Measurements from ENCODE around the gene EME2. TPM values are rescaled to one million over a fixed set of nuclear protein-coding genes. Genes with fewer than 3 reads are reported as not detected.

The EME2 gene
- total and polyA plus RNA-seq, 2 of the 13 experiments (the other 11 are each of a cell fraction or from before 2014, with no cell fraction given) = 4.4 to 7.6 TPM

DNA sequence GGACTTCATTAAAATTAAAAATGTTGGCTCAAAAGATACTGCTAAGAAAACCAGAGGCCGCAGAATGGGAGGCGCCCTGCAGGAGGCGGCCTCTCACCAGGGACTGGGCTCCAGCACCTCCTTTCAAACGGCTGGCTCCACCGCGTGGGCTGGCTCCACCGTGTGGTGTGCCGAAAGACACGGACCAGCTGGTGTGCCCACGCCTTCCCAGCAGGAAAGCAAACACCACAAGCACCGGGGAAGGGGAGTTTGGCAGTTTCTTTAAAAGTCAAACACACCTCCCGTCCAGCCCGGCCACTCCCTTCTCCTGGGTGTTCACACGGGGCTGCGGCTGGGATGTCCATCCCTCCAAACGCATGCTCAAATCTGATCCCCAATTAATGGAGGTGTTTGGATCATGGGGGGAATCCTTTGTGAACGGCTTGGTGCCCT lies 40.1 kb downstream of the EME2 start (continued):
- TF ChIP-seq NRL (CRISPR knock-in tag; IDR thresholded peaks at IDR 0.05; ENCODE audit: borderline replicate concordance) (peak; percentile 72), ZNF816 (CRISPR knock-in tag; IDR thresholded peaks at IDR 0.05; ENCODE audit: borderline replicate concordance) (no peak), PATZ1 (CRISPR knock-in tag; IDR thresholded peaks at IDR 0.05) (peak; percentile 61), ELF1 (CRISPR knock-in tag; IDR thresholded peaks at IDR 0.05) (no peak), DZIP1 (CRISPR knock-in tag; IDR thresholded peaks at IDR 0.05) (no peak), ZNF501 (CRISPR knock-in tag; IDR thresholded peaks at IDR 0.05) (peak; percentile 66; the same call in 1 of the 2 replicates), NFYB (CRISPR knock-in tag; IDR thresholded peaks at IDR 0.05) (no peak), IRF2 (CRISPR knock-in tag; IDR thresholded peaks at IDR 0.05) (peak; percentile 38; the same call in 1 of the 2 replicates), FOXA3 (CRISPR knock-in tag; IDR thresholded peaks at IDR 0.05) (peak; percentile 28; the same call in 1 of the 2 replicates), MTA1 (CRISPR knock-in tag; IDR thresholded peaks at IDR 0.05; ENCODE audit: borderline replicate concordance) (peak; percentile 34; the same call in 1 of the 2 replicates), ZNF749 (CRISPR knock-in tag; IDR thresholded peaks at IDR 0.05; ENCODE audit: borderline replicate concordance) (no peak), ZSCAN20 (CRISPR knock-in tag; IDR thresholded peaks at IDR 0.05; ENCODE audit: borderline replicate concordance) (0 out of 2 replicates have a peak, but pooled peaks have one; percentile 33), MEIS2 (CRISPR knock-in tag; IDR thresholded peaks at IDR 0.05) (peak; percentile 32; the same call in 1 of the 2 replicates), KDM2A (CRISPR knock-in tag; IDR thresholded peaks at IDR 0.05; ENCODE audit: borderline replicate concordance, low read depth) (peak; percentile 91), ATF6 (CRISPR knock-in tag; conservative IDR thresholded peaks at IDR 0.05) (no peak), ARID3A (IDR thresholded peaks at IDR 0.05; ENCODE audit: low read depth, low read length) (no peak)
- TF ChIP-seq, protein P1, sequence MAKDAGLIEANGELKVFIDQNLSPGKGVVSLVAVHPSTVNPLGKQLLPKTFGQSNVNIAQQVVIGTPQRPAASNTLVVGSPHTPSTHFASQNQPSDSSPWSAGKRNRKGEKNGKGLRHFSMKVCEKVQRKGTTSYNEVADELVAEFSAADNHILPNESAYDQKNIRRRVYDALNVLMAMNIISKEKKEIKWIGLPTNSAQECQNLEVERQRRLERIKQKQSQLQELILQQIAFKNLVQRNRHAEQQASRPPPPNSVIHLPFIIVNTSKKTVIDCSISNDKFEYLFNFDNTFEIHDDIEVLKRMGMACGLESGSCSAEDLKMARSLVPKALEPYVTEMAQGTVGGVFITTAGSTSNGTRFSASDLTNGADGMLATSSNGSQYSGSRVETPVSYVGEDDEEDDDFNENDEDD (CRISPR knock-in tag; IDR thresholded peaks at IDR 0.05; ENCODE audit: borderline replicate concordance) = peak; percentile 26; the same call in 1 of the 2 replicates
- TF ChIP-seq, protein P2, sequence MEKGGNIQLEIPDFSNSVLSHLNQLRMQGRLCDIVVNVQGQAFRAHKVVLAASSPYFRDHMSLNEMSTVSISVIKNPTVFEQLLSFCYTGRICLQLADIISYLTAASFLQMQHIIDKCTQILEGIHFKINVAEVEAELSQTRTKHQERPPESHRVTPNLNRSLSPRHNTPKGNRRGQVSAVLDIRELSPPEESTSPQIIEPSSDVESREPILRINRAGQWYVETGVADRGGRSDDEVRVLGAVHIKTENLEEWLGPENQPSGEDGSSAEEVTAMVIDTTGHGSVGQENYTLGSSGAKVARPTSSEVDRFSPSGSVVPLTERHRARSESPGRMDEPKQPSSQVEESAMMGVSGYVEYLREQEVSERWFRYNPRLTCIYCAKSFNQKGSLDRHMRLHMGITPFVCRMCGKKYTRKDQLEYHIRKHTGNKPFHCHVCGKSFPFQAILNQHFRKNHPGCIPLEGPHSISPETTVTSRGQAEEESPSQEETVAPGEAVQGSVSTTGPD (CRISPR knock-in tag; IDR thresholded peaks at IDR 0.05) = no peak

Measured in HepG2 (cell line).